ENCODE results near the gene TFDP1.

GRCh38 chr13:113602291-113602988, 17.9 kb downstream of the TFDP1 start:
- no peak for TF ChIP-seq POLR2A (IDR thresholded peaks at IDR 0.05)
- TF ChIP-seq, protein P1, sequence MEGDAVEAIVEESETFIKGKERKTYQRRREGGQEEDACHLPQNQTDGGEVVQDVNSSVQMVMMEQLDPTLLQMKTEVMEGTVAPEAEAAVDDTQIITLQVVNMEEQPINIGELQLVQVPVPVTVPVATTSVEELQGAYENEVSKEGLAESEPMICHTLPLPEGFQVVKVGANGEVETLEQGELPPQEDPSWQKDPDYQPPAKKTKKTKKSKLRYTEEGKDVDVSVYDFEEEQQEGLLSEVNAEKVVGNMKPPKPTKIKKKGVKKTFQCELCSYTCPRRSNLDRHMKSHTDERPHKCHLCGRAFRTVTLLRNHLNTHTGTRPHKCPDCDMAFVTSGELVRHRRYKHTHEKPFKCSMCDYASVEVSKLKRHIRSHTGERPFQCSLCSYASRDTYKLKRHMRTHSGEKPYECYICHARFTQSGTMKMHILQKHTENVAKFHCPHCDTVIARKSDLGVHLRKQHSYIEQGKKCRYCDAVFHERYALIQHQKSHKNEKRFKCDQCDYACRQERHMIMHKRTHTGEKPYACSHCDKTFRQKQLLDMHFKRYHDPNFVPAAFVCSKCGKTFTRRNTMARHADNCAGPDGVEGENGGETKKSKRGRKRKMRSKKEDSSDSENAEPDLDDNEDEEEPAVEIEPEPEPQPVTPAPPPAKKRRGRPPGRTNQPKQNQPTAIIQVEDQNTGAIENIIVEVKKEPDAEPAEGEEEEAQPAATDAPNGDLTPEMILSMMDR (IDR thresholded peaks at IDR 0.05): no peak
- TF ChIP-seq POLR2AphosphoS5 (IDR thresholded peaks at IDR 0.05): no peak

All from breast epithelium (tissue), 3 donors.